Hypothalamus (tissue), 51 donors: ENCODE data around the gene STRN3.
"Not testable (repeated sequence)": the region's sequence is repeated elsewhere in the genome, so short reads cannot be mapped to it uniquely, and the experiment has no call there.

ENCODE experiments used
- DNase-seq, 51 donors: peaks; one replicate each; lab custom pipeline; 2025; lab: John Stamatoyannopoulos, UW

The STRN3 gene, protein sequence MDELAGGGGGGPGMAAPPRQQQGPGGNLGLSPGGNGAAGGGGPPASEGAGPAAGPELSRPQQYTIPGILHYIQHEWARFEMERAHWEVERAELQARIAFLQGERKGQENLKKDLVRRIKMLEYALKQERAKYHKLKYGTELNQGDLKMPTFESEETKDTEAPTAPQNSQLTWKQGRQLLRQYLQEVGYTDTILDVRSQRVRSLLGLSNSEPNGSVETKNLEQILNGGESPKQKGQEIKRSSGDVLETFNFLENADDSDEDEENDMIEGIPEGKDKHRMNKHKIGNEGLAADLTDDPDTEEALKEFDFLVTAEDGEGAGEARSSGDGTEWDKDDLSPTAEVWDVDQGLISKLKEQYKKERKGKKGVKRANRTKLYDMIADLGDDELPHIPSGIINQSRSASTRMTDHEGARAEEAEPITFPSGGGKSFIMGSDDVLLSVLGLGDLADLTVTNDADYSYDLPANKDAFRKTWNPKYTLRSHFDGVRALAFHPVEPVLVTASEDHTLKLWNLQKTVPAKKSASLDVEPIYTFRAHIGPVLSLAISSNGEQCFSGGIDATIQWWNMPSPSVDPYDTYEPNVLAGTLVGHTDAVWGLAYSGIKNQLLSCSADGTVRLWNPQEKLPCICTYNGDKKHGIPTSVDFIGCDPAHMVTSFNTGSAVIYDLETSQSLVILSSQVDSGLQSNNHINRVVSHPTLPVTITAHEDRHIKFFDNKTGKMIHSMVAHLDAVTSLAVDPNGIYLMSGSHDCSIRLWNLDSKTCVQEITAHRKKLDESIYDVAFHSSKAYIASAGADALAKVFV

DNA sequence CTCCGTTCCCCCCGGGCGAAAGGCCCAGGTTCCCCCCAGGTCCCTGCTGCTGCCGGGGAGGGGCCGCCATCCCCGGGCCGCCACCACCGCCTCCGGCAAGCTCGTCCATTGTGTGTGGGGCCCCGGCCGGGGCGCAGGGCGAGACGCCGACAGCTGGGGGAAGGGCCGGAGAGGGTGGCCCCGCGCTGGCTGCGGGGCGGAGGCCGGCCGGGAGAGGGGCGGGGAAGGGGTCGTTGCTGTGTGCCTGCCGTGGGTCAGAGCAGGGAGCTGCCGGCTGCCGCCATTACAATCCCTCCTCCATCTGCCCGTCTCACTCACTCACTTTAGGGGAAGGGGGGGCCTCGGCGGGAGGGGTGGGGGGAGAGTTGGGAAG lies at the start of gene STRN3:
STRN3 (minus strand) TSS at position 303 of the 373 bp plus-strand sequence; CDS start at position 109, 194 bp downstream.
- DNase-seq = no peak

DNA sequence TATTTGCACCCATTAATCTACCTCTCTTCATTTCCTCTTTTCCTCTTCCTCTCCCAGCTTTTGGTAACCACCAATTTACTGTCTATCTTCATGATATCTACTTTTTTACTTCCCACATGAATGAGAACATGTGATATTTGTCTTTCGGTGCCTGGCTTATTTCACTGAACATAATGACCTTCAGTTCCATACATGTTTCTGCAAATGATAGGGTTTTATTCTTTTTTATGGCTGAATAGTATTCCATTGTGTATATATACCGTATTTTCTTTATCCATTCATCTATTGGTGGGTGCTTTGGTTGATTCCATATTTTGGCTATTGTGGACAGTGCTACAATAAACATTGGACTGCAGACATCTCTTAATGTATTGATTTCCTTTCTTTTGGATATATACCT lies 49.0 kb upstream of the STRN3 start:
- no peak for DNase-seq

DNA sequence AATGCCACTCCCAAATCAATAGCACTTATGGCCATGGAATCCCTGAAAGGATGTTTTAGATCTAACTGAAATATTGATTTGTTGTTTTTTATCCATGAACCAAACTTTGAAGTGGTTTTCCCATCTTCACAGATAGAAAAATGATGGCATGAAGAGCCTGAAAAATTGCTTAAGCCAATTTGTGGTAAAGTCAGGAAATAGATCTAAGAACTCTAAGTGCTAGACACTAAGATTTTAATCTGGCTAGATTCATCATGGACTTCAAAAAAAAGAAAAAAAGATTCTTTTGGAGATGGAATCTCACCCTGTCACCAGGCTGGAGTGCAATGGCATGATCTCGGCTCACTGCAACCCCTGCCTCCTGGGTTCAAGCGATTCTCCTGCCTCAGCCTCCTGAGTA lies 45.0 kb upstream of the STRN3 start:
- no peak for DNase-seq

DNA sequence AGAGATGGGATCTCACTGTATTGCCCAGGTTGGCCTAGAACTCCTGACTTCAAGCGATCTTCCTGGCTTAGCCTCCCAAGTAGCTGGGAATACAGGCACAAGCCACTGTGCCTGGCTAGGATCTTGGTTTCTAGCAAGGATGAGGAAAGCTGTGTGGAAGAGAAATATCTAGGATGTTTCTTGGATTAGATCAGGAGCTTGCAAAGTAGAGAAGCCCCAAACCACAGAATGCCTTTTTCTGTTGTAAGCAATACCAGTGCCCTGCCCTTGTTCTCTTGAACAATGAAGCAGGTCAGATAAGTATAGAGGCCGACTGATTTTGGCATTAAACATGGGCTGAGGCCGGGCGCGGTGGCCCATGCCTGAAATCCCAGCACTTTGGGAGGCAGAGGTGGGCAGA lies 44.3 kb upstream of the STRN3 start:
- no peak for DNase-seq

DNA sequence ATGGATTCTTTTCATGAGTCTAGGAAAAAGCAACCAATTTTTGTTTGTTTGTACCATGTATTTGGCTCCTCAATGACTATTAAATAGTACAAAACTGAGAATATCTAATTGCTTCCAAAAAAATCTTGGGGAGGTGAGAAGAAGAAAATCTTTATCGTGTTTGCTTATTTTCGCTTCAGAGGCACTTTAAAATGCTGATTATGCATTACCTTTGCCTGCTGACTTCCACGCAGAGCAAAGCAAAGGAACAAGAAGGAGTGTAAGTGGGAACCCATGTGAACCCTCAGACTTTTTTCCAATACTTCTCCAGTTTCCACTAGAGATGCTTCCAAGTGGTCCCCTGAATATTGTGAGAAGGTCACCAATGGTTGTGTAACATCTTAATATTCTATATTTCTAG lies 43.2 kb upstream of the STRN3 start:
- no peak for DNase-seq

DNA sequence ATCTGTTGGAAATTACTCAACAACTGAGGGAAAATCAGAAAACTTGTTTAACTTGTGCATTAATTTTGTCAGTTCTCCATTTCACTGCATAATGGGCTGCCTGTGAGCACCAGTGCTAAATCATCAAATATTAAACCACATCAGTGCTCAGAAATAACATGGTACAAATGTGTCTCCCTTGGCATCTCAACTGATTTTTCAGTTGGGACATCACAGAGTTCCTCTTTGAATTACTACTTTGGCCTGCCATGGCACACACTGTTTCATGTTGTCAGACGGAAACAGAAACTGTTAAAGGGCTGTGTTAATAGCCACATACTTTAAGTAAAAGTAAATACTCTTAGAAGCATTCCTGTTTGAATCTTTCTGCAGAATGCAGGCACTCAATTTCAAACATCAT lies 42.1 kb upstream of the STRN3 start:
- DNase-seq = no peak

GRCh38 chr14:31062908-31063307 lies 36.7 kb upstream of the STRN3 start:
- DNase-seq = not testable (repeated sequence)

GRCh38 chr14:31060253-31060875 lies 34.2 kb upstream of the STRN3 start:
- no peak for DNase-seq

DNA sequence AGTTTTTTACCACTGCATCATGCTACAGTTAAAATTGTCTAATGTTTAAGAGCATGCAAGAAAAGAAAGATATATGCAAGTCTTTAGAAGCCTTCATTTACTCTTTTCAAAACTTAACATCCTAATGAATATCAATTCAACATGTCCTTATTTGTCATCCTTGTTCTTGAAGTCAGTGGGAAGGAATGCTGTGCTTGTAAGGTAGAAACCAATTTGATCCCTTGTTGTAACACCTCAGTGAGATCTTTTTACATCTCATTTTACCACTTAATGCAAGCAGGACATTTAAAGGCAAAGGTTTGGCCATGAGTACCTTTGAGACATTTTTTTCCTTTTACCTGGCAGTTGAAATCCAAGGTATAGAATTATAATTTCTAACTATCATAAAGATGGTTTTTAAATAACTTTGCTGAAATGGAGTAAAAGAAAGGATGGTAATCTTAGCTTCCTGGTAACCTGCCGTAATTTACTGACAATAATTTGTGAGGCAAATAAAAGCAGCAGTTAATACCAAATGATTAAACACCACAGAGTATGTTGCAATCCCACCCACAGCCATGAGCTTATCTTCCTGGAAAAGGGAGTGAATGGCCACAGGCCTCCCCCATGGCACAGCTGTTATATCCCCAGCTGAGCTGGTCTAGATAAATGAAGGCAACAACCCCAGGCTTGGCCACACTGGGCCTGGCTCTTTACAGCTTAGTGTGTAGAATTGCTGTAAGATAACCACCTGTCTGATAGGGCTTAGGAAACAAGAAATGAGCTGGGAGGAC lies 33.2 kb upstream of the STRN3 start:
- DNase-seq = no peak

GRCh38 chr14:31057701-31058364 lies 31.7 kb upstream of the STRN3 start:
- no peak for DNase-seq

GRCh38 chr14:31057035-31057434 lies 30.9 kb upstream of the STRN3 start:
- no peak for DNase-seq

DNA sequence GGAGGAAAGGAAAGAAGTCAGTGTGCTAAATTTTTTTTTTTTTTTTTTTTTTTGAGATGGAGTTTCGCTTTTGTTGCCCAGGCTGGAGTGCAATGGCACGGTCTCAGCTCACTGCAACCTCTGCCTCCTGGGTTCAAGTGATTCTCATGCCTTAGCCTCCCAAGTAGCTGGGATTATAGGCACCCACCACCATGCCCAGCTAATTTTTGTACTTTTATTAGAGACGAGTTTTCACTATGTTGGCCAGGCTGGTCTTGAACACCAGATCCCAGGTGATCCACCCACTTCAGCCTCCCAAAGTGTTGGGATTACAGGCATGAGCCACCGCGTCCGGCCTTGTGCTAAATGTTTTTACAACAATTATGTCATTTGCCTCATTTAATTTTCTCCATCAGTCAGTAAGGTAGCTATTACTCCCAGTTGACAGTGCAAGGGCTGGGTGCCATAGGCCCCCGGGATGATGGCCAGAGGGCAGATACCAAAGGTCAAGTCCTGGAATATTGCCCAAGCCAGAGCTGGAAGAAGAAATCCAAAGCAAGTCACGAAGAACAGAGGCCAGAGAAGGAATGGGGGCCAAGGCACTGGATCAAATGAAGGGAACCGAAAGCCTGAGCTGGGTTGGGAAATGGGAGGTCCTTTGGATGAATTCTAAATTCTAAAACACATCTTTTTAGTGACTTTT lies 26.9 kb upstream of the STRN3 start:
- DNase-seq = not testable (repeated sequence)

- no peak for DNase-seq
These were observed 25.3 kb upstream of the STRN3 start for GRCh38 chr14:31051511-31051910.

- no peak for DNase-seq
These were observed 24.8 kb upstream of the STRN3 start for GRCh38 chr14:31051023-31051422.

GRCh38 chr14:31047503-31047902 lies 21.3 kb upstream of the STRN3 start:
- DNase-seq = no peak

DNA sequence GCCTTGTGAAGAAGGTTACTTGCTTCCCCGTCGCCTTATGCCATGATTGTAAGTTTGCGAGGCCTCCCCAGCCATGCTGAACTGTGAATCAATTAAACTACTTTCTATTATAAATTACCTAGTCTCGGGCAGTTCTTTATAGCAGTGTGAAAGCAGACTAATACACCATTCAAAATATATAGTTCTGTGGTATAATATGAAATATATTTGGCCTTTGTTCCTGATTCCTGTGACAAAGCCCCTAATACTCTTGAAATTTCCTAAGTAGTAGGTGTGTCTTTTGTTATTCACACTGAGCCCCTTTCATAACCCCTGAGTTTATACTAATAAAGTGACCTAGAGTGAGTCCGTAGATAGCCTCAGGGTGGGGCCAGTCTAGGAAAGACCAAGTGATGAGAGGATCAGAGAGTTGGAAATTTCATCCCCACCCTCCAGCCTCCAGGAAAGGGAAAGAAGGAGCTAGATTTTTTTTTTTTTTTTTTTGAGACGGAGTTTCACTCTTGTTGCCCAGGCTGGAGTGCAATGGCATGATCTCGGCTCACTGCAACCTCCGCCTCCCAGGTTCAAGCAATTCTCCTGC lies 19.4 kb upstream of the STRN3 start:
- DNase-seq = no peak

GRCh38 chr14:31043379-31043778 lies 17.2 kb upstream of the STRN3 start:
- no peak for DNase-seq

- DNase-seq = not testable (repeated sequence)
These were observed 16.7 kb upstream of the STRN3 start for GRCh38 chr14:31042893-31043292.

- no peak for DNase-seq
These were observed 16.1 kb upstream of the STRN3 start for GRCh38 chr14:31042300-31042699.
